WTC11 (cell line): ENCODE results near the gene TEDC2. TPM values are rescaled to one million over a fixed set of nuclear protein-coding genes. Genes with fewer than 3 reads are reported as not detected.

Experiments used
- ATAC-seq: fragments of 200-7000 bp; cut with Tn5 transposase; 2 replicates; pipeline ENCODE4 v1.10.0; 2021; ENCODE audit warnings: mild to moderate bottlenecking, moderate library complexity
- CTCF ChIA-PET: fragments of 300-600 bp; sonication (Branson Sonifier 250); formaldehyde crosslinking; loops from one replicate; lab custom pipeline; 2021; ENCODE audit warnings: antibody characterized with exemption; lab: Charles Lee
- POLR2A ChIA-PET: fragments of 350-600 bp; sonication (Branson Sonifier 250); formaldehyde crosslinking; loops from one replicate; lab custom pipeline; 2021; ENCODE audit warnings: antibody characterized with exemption; lab: Charles Lee
- DNase-seq: peaks from one replicate; pipeline ENCODE4 v3.0.0; 2021; ENCODE audit warnings: low spot score
- H3K27ac Mint-ChIP-seq: 2 replicates; pipeline ENCODE4 v1.8.0; 2021; ENCODE audit warnings: mixed read lengths
- H3K27me3 Mint-ChIP-seq: 2 replicates; pipeline ENCODE4 v1.8.0; 2021; ENCODE audit warnings: low read depth, mild to moderate bottlenecking, moderate library complexity, mixed read lengths
- H3K36me3 Mint-ChIP-seq: 2 replicates; pipeline ENCODE4 v1.8.0; 2021; ENCODE audit warnings: mixed read lengths
- H3K4me1 Mint-ChIP-seq: 2 replicates; pipeline ENCODE4 v1.8.0; 2022; ENCODE audit warnings: mixed read lengths
- H3K4me3 Mint-ChIP-seq: 2 replicates; pipeline ENCODE4 v1.8.0; 2021; ENCODE audit warnings: mild to moderate bottlenecking, moderate library complexity, mixed read lengths
- H3K9me3 Mint-ChIP-seq: 2 replicates; pipeline ENCODE4 v1.8.0; 2021; ENCODE audit warnings: mixed read lengths
- CBFB ChIP-seq: sonication (generic); formaldehyde crosslinking; IDR thresholded peaks from 2 replicates; pipeline ENCODE4 v1.8.1; 2022; ENCODE audit warnings: mild to moderate bottlenecking, low read depth, missing genetic modification reagents
- ERG ChIP-seq: fragments of 250-450 bp; sonication (Bioruptor Pico); IDR thresholded peaks from 2 replicates; pipeline ENCODE4 v1.8.0; 2021; ENCODE audit warnings: mild to moderate bottlenecking
- FOXP4 ChIP-seq: sonication (generic); formaldehyde crosslinking; IDR thresholded peaks from 2 replicates; pipeline ENCODE4 v1.8.0; 2022; ENCODE audit warnings: mild to moderate bottlenecking, missing genetic modification reagents
- HMGA2 ChIP-seq: fragments of 250-450 bp; sonication (Bioruptor Pico); IDR thresholded peaks from 2 replicates; pipeline ENCODE4 v1.4.0; 2021; ENCODE audit warnings: mild to moderate bottlenecking, moderate library complexity
- JUN ChIP-seq: sonication (generic); formaldehyde crosslinking; IDR thresholded peaks from 2 replicates; pipeline ENCODE4 v1.8.0; 2023; ENCODE audit warnings: mild to moderate bottlenecking, missing genetic modification reagents
- KAT7 ChIP-seq: sonication (generic); formaldehyde crosslinking; IDR thresholded peaks from 2 replicates; pipeline ENCODE4 v1.8.1; 2023; ENCODE audit warnings: missing genetic modification reagents, mild to moderate bottlenecking, borderline replicate concordance
- STAT6 ChIP-seq: sonication (generic); formaldehyde crosslinking; conservative IDR thresholded peaks from 2 replicates; pipeline ENCODE4 v1.8.1; 2023; ENCODE audit warnings: mild to moderate bottlenecking, low read depth, missing genetic modification reagents, moderate library complexity
- TEAD1 ChIP-seq: sonication (generic); formaldehyde crosslinking; IDR thresholded peaks from 2 replicates; pipeline ENCODE4 v1.8.0; 2022; ENCODE audit warnings: mild to moderate bottlenecking, missing genetic modification reagents
- USF1 ChIP-seq: sonication (generic); formaldehyde crosslinking; IDR thresholded peaks from 2 replicates; pipeline ENCODE4 v1.8.0; 2022; ENCODE audit warnings: mild to moderate bottlenecking, missing genetic modification reagents
- USF2 ChIP-seq: sonication (generic); formaldehyde crosslinking; IDR thresholded peaks from 2 replicates; pipeline ENCODE4 v1.8.1; 2023; ENCODE audit warnings: mild to moderate bottlenecking, missing genetic modification reagents, moderate library complexity
- ZBTB21 ChIP-seq: sonication (generic); formaldehyde crosslinking; IDR thresholded peaks from 2 replicates; pipeline ENCODE4 v1.8.1; 2023; ENCODE audit warnings: mild to moderate bottlenecking, missing genetic modification reagents, borderline replicate concordance
- total RNA-seq: library from RNA; stranded (reverse); gene quantifications from 3 replicates; pipeline ENCODE4 v1.2.3, GENCODE V29; 2021

TEDC2 gene
- total RNA-seq, 1 experiment from 2014 or later = 61.6 TPM

GRCh38 chr16:2485811-2486507, 26.1 kb downstream of the TEDC2 start (continued):
- TF ChIP-seq STAT6 (CRISPR knock-in tag) = no peak
- TF ChIP-seq, all 79 proteins: peak for 0

- TF ChIP-seq USF1 (CRISPR knock-in tag) (peak; percentile 60; the same call in 1 of the 2 replicates), FOXP4 (CRISPR knock-in tag) (no peak)
- ATAC-seq (peak; percentile 15; the same call in 1 of the 2 replicates), DNase-seq (no peak)
- peak overlapping the region; percentile 54 for H3K27ac Mint-ChIP-seq
- CTCF ChIA-PET = interaction anchor here (0.7 to 2.2 kb wide), 4 partner anchors 12 to 29 kb away, joined by 3 to 14 read pairs (median 9); partner anchors contain the start of gene TBC1D24
- H3K4me3 Mint-ChIP-seq = no peak overlapping the region
- no peaks in the 10 kb centered on the region for H3K9me3 Mint-ChIP-seq
- H3K27me3 Mint-ChIP-seq = no peaks in the 10 kb centered on the region; the same call in 1 of the 2 replicates
- POLR2A ChIA-PET = no interaction called here
- 0 out of 2 replicates have a peak, but pooled peaks cover 4% of the 10 kb centered on the region for H3K4me1 Mint-ChIP-seq
- H3K36me3 Mint-ChIP-seq = no peaks in the 10 kb centered on the region
These were observed 27.0 kb downstream of the TEDC2 start for GRCh38 chr16:2486645-2487516.

GRCh38 chr16:2487517-2487842, 27.6 kb downstream of the TEDC2 start:
- Mint-ChIP-seq H3K9me3 (no peaks in the 10 kb centered on the region), H3K27ac (peak overlapping the region; percentile 54), H3K36me3 (no peaks in the 10 kb centered on the region), H3K27me3 (no peaks in the 10 kb centered on the region; the same call in 1 of the 2 replicates), H3K4me3 (no peak overlapping the region), H3K4me1 (0 out of 2 replicates have a peak, but pooled peaks cover 4% of the 10 kb centered on the region)
- no peak for DNase-seq
- ChIA-PET POLR2A (no interaction called here), CTCF (interaction anchor here (2.1 kb wide), 1 partner anchor 14 kb away, joined by 12 read pairs; no protein-coding TSS in a partner anchor)
- ATAC-seq = no peak
- TF ChIP-seq HMGA2 (CRISPR knock-in tag) = no peak
- TF ChIP-seq TEAD1 (CRISPR knock-in tag) = no peak
- no peak for TF ChIP-seq CBFB
- TF ChIP-seq ZBTB21 (CRISPR knock-in tag) = no peak
- no peak for TF ChIP-seq KAT7
- no peak for TF ChIP-seq ERG
- TF ChIP-seq JUN (CRISPR knock-in tag) = no peak
- no peak for TF ChIP-seq USF2 (CRISPR knock-in tag)
